IPS-NIHi7 (cell line): Measurements from ENCODE around the gene PTPRG.

Source experiments
- DNase-seq: peaks from one replicate; pipeline ENCODE4 v3.0.0; 2012; ENCODE audit warnings: mixed read lengths; ENCODE audit errors: extremely low spot score

PTPRG gene

DNA sequence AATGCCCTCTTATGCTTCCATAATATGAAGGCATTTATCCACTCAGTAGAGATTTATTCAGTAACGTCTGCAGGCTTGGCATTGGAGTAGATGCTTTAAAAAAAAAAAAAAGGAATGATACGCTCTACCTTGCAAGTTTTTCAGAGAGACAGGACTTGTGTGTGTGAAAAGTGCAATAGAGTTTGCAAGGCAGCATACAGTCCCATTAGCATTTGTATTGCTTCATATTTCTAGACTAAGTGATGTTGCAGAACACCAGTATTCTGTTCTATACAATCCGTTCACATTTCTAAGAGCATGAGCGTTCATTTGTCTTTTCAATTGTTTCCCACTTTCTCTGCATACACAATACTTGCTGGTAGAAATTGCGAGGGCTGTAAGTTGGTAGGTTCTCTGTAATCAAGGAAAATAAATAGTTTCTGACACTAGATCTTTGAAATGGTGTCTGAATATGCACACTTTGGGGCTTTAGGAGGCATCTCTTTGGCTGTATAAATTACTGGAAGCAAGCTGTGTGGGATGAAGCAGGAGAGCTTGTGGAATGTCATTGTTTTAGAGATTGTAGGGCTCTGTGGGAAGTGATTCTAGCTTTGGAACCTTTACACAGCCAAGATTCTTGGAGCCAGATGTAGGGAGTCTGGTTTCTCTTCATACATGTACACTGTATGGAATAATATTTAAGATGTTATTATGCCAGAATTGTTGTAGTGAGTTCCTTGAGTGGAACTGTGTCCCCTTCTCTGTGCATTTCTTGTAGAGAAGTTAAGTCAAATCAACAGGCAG lies 549.3 kb downstream of the PTPRG start:
- DNase-seq: no peak

DNA sequence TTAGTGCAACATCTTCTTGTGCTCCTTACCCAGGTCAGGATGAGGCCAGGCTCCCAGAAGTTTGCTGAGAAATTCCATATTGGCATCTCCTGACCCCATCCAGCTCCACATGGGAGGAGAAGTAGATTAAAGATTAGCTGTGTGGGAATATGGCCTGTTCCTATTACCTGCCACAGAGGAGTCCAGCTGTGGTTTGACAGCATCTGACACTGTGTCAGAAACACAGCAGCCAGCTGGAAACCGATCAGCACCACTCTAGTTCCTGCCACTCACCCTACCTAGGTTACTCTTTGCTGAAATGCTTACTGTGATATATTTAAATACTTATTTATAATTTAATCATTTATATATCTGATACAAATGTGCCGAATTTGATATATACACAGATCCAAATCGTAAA lies 551.7 kb downstream of the PTPRG start:
- no peak for DNase-seq

DNA sequence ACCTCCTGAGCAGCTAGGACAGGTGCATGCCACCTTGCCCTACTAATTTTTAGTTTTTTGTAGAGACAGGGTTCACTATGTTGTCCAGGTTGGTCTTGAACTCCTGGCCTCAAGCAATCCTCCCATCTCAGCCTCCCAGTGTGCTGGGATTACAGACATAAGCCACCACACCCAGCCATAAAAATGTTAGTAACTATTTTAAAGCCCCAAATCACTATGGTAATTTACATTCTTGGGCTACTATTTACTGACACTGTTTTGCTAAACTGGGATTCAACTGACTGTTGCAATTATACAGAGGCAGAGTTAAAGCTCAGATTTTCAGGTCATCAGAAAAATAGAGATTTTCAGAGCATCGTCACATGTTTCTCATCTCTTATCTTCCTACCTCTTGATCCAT lies 553.4 kb downstream of the PTPRG start:
- DNase-seq: no peak

DNA sequence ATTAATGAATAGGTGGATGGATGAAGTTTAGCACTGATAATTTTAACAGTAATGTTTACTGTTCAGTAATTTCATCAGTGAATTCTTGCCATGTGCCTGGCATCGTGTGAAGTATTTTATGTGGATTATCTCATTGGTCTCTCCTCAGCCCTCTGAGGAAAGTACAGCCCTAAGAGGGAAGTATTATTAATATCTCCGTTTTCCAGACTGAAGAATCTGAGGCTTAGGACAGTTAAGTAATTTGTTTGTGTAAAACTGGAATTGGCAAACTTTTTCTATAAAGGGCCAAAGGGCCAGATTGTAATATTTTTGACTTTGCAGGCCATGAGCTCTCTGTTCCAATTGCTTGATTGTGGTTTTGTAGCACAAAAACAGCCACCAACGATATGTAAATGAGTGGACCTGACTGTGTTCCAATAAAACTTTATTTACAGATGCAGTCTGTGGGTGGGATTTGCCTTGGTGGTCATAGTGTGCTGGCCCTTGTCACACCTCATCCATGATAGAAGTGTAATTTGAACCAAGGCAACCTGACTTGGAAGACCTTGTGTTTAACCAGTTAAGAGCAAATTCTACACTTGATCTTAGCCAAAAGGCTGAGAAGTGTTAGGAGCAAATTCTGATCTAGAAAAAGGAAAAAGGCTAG lies 556.7 kb downstream of the PTPRG start:
- DNase-seq: no peak

DNA sequence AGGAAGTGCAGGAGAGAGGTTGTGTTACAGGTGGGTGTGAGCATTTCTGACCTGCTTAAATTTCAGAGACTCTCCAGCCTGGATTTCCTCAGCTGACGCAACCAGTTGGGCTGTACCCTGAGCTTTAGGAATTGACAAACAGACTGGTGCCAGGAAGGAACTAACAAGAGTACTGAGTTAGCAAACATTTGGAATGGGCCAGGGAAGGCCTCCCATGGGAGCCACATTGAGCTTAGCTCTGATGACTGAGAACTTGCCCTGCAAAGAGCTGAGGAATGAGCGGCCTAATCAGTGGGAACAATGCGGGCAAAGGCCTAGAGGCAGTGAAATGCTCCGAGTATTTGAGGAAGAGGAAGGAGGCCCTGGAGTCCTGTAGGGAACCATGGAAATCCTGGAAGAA lies 557.8 kb downstream of the PTPRG start:
- DNase-seq: no peak

DNA sequence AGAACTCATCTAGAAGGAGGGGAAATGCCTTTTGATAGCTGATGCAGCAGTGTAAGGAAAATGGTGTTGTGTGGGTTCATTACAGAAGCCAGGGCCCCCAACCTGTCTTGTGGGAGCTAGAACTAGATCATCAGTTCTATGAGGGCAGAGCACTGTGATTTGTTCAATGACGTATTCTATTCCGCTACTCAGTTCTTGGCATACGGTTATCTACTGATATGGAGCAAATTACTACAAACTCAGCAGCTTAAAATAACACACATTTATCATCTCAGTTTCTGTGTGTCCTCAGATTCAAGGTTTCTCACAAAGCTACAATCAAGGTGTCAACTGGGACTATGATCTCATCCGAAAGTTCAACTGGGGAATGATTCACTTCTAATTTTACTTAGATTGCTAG lies 561.4 kb downstream of the PTPRG start:
- DNase-seq: no peak

DNA sequence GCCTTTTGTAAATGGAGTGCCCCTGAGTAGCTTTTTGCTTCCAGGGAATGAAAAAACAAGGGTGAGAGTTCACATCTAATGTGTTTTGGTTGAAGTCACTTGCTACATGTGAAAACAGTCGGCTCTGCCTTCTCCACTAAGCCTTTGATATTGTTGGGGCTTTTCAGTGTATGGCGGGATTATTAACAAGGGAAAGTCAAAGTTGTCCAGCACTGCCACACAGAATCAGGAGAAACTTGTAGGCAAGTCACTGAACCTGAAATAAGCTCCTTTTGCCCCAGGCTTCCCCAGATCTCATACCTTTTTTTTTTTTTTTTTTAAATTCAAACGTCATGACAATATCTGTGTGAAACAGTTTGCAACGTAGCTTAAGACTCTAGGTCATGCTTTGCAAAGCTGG lies 564.0 kb downstream of the PTPRG start:
- DNase-seq: no peak

DNA sequence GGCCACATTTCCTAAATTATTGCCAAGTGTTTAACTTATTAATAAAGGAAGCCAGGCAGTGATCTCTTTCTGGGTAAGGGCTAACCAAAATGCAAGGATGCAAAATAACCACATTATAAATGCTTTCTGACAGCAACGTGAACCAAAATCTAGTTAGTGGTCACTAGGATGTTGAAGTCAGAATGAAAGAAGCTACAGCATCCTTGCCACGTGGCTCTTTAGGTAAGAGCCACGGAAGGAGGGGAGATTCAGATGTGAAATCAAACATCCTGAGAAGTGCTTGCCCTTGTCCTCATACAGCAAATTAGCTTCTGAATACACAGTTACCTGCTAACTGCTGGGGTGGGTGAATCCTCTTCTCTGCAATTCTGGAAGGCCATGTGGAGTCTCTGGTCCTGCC lies 565.7 kb downstream of the PTPRG start:
- no peak for DNase-seq

DNA sequence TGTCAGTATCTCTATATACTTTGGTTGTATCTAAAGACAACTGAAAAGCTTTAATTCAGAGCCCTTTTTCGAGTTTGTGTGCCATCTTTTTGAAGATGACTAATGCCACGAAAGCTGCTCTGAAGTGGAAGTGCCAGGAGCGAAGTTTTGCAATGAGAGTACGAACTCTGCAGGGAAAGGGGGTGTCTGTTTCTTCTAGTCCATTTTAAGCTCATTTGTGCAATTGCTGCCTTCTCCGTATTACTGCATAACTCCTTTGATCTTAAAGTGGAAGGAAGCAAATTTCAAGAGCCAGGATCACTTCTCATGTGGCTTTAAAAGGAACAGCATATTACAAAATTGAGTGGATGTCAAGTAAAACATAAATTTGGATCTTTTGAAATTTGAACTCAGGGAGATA lies 566.7 kb downstream of the PTPRG start:
- no peak for DNase-seq

DNA sequence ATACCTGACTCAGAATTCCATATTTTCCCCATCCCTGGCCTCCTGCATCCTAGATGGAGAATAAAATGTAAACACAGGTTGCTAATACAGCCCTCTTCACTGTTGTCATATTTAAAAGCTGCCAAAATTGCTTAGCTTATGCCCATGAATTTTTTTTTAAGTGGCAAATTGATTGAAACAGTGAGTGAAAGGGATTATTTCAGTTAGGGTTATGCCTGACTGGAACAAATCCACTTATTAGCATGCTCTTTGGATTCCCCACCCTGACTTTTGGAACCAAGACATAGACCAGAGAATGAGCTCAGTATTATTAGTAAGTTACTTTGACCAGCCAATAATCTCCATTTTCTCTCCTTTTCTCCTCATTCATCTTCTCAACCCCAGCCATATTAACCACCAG lies 567.3 kb downstream of the PTPRG start:
- DNase-seq: no peak

DNA sequence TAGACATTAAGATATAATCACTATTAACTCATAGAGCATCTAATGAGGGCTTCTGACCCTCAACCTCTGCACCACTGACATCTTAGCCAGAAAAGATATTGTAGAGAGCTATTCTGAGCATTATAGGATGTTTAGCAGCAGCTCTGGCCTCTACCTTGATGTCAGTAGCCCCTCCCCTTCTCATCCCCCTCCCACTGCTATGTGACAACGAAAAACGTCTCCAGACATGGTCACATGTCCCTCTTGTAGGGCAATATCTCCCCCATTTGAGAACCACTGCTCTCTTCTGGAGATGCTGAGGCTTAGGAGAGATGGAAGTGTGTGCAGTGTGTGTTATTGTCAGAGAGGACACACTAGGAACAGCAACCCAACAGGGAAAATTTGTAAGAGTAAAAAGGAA lies 569.7 kb downstream of the PTPRG start:
- no peak for DNase-seq

DNA sequence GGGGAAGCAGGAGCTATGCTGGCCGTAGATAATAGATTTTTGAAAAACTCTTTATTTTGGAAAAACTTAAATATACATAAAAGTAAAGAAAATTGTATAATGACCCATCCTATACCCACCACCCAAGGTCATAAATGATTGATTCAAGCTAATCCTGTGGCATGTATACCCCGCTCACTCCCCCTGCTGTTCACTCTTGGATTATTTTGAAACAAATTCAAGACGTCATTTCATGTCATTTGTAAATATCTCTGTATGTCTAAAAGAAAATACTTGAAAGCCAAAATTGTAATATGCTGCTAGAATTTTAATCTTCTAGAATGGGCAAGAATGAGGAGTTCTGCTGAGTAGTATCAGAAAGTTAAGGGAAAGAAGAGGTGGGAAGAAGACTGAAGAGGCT lies 570.2 kb downstream of the PTPRG start:
- DNase-seq: no peak

DNA sequence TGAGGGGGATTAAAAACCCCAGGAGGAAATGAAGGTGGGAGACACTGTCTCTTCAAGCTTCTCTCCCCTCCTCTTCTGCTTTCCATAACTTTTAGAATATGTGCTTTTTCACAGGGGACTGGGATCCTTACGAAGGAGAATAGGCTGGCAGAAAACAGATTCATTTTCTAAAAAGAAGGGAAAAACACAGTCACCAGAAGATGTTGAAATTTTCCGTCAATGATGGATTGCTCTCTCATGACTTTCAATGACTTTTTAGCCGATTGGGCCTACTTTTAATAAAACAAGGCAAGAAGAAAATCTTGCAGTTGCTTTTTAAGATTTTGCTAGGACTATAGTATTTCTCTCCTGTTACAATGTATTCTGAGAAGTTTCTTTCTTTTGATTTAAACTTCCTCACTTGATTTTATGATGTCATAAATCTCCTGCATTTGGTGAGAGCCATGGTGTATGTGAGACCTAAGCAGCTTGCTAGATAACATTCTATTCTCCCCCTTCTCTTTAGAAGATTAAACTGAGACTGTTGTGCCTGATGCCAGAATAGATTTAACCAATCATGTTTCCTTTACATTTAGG lies 570.7 kb downstream of the PTPRG start:
- no peak for DNase-seq

DNA sequence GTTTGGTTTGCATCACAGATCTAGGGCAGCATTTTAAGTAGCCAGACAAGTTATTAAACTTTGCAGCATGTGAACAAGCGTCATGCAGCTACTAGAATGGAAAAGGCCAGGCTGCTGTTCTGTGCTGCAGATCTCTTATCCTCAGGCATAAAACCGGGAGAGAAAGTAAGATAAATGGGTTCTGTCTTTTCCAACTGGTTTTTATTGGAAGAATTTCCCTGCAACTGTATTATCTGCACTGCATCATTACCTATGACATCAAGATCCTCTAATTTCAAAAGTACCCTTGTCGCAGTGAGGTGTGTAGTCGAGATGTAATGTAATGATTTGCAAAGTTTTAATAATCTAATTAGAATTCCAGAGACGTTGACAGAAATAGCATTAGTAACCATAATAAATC lies 571.6 kb downstream of the PTPRG start:
- no peak for DNase-seq

DNA sequence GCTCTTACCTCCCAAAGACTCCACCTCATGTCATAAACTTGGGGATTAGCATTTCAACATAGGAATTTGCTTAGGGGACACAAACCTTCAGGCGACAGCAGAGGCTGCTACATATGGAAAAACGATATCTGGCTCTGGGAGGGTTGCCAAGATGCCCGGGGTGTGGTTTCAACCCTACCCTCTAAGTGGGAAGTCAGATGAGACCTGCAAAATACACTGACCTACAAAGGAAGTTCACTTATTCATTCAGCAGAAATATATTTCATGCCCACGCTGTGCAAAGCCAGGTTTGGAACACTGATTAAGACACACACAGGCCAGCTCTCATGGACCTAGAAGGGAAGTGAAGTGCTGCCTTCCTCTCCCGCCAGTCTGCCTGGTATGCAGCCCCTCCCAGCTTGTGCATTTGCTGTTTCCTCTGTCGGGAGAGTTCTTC lies 572.7 kb downstream of the PTPRG start:
- no peak for DNase-seq

DNA sequence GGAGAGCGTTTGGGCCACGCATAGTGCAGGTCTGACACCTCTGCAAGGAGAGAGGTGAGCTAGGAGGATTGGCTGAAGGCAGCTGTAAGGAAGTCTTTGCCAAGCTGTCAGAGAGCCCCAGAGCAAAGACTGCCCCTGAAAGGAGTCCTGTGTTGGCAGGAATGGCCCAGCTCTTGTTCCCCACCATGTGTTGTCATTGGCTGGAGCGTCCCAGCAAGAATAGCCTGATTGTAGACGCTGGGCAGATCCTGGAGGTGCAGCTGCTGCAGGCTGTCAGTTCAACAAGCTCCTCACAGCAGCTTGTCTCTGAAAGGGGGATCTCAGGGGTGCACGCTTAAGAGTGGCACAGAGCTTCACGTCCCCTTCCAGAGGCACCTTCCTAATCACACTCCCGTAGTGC lies 574.4 kb downstream of the PTPRG start:
- no peak for DNase-seq

DNA sequence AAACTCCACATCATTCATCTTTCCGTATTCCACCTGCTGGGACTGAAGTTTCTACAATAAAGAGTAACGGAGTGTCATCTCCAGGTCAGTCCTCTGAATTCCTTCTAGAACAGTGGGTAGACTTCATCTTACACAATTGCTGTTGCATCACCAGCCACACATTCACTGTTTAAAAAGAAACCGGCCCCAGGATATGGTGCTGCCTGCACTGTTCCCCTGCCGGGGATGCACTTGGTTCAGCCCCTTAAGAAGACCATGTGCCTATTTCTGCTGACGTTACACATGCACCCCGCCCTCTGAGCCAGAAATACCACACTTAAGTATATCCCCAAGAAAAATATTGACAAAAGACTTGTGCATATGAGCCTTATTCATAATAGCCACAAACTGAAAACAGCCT lies 578.6 kb downstream of the PTPRG start:
- no peak for DNase-seq

DNA sequence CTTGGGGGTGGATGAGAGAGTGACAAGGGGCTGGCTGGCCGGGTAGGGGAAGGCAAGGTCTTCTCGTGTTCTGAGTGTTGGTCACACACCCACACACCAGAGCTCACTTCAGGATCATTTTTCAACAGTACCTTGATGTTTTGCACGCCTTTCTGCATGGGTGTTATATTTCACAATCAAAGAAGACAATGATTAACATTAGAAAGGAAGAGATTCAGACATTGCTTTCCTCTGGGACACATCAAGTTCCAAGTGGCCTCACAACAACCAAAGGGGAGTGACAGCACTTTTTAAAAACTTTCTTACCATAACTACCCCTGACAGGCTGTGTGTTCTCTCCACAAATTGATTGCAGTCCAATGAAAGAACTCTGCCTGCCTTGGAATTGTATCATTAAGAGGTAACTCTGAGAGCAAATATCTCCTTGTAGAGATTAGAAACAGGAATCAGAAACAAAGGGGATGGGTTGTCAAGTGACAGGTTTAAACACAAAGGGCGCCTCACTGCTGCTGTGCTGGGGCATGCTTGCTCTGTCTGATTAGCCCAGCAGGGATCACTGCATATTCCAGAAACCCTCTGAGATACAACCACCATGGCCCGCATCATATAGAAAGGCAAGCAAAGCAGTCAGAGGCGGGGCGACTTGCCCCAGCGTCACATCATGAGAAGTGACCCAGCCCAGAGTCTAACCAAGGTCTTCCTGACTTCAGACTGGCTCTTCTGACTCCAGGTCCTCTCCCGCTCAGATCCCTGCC lies 581.1 kb downstream of the PTPRG start:
- DNase-seq: no peak

DNA sequence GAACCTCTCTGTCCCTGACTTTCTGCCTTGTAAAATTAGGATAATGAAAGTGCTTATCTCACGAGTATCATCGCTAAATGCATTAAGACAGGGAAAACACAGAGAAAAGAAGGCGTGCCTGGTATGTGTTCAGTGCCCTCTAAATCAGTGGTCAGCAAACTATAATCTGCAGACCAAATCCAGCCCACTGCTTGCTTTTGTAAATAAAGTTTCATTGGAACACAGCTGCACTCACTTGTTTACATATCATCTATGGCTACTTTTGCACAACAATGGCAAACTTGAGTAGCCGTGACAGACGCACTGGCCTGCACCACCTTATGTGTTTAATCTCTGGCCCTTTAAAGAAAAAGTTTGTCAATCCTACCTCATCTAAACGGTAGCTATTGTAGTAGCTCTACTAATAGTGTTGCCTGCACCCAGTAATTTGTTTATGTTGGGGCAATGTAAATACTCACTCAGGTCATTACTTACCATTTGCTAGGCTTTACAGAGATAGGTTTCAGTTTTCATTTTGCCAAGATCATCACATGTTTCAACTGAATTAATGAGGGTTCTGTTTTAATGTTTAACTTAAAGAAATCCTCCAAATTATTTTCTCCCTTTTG lies 582.6 kb downstream of the PTPRG start:
- DNase-seq: no peak

DNA sequence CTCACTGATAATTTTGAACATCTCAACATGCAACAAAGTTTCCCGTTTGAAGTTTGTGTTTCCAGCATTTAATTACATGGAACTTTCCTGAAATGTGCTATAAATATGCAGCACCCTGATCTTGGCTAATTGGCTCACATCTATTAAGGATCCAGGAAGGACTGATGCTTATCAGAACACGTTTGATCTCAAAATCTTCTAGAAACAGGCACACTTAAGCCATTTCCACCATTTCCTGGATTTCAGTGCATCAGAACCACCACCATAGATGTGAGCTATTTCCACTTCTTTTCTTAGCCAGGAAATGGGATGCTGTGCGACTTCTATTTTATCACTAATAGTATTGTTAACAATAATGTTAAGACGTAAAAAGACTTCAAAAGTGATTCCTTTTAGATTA lies 583.1 kb downstream of the PTPRG start:
- no peak for DNase-seq

DNA sequence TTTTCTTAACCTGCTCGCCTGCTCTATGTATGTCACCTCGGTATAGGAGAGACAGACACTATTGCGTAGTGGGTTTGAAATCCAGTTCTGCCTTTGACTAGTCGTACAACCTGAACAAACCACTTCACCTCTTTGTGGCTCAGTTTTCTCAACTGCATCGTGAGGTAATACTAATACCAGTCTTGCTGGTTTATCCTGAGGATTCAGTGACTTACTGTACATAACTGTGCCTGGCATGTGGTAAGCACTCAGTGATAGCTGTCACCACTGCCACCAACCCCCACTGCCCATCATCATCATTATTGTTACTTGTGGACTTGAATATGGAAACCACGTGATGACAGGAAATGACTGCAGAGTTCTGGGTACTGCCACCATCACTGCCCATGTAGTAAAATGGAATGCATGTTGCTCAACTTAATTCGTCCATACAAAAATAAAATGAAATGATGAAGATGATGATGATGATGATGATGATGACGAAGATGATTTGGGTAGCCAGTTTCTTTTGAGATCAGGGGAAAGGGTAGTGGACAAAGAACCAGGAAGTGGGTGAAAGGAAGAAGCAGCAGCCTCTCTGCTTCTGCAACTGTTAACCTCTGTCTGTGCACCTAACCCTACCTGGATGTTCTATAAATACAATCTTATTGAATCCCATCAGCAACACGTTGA lies 583.9 kb downstream of the PTPRG start:
- DNase-seq: no peak

DNA sequence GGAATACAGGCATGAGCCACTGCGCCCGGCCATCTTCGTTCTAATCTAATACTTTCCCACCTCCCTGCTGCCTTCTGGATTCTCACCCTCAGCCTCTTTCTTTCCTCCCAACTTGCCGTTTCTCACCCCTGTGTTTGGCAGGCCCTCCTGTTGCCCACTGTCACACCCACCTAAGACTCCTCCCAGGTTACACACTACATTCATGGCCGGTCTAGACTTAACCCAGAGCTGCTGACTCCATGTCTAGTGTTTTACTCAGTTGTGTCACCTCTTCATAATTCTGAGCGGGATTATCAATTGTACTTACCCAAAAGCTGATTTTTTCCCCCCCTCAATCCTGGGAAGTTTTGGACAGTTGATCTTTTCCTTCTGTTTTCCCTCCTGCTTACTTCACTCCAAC lies 588.2 kb downstream of the PTPRG start:
- no peak for DNase-seq
